GM19395 (cell line): ENCODE measurements around the gene GDF11.
A peak's percentile ranks its signal among the peaks of the same experiment; 100 is the strongest.

ENCODE experiments used
- ATAC-seq: cut with Tn5 transposase; IDR thresholded peaks from one replicate; pipeline ENCODE4 v1.9.1; 2021; ENCODE audit warnings: mild to moderate bottlenecking, moderate library complexity; ENCODE audit not compliant: unreplicated experiment

Gene GDF11

DNA sequence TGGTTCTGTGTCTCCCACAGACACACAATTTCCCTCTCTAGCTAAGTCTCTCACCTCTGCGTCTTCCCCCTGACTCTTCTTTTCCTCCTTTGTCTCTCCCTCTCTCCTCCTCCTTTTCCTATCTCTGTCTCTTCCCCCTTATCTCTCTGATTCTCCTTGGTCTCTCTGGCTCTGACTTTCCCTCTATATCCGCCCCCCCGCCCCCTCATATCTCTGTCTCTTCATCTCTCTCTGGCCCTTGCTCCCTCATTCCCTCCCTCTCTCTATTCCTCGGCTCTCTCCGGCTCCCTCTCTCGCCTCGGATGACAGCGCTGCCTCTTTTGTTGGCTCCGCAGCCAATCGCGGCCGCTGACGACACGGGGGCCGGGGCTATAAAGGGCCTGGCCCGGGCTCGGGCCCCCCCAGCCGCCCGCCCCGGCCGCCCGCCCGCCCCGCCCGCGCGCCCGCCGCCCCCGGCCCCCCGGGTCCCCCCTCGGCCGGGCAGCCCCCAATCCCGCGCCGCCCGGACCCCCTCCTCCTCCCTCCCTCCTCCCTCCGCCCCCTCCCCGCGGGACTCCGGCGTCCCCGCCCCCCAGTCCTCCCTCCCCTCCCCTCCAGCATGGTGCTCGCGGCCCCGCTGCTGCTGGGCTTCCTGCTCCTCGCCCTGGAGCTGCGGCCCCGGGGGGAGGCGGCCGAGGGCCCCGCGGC, at the start of gene GDF11:
Gene GDF11, plus strand, starts transcription at position 404 of the 687 bp plus-strand sequence. Its CDS starts 195 bp downstream, at position 599.
- ATAC-seq: peak; percentile 38

DNA sequence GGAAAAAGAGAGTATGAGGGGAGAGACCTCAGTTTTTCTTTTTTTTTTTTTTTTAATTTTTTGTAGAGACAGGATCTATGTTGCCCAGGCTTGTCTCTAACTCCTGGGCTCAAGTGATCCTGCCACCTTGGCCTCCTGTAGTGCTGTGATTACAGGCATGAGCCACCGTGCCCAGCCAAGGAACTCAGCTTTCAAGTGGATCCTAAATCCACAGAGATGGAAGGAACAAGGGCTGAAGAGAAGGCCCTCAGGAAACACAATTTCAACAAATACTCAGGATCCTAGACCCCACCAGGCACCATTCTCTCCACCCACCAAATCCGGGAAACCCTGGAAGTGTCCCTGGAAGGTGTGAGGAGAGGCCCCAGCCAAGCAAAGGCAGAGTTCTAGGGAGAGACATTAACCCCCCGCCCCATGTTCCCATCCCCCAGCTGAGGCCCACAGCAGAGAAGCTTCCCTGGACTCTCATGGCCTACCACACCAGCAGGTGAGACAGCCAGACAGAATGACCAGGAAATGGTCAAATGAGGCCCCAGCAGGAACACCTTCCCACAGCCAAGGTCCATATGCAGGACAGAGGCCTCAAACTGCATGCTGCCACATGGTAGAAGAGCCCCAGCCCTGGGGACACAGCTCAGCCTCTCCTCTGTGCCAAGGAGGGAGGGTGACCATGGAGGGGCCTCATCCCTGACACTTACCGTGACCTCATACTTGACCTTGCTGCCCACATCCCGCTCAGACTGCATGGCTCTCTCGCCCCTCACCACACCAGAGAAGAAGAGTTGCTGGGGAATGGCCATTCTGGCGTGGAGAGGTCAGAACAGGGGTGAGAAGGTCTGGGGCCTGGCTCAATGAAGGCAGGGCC, 49.4 kb upstream of the GDF11 start:
- no peak for ATAC-seq

GRCh38 chr12:55694188-55694515, 48.8 kb upstream of the GDF11 start:
- no peak for ATAC-seq

DNA sequence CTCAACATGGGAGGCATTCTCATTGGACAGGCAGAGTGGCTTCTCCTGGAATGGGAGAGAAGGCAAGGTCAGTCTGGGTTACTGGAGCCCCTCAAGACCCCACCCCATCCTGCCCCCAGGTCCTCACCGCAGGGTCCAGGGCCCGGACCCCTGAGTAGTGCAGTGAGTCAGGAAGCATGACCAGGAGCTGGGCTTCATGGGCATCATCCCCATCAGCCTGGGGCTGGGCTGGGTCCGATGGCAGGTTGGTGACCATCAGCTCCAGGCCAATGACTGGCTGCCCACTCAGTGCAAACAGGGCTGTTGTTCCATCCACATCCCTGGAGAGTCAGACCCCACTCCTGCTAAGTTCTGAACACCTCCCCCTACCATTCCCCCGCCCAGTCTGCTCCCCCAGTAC, 48.3 kb upstream of the GDF11 start:
- ATAC-seq: no peak

- ATAC-seq: no peak
These were observed 47.6 kb upstream of the GDF11 start for GRCh38 chr12:55695349-55695748.

DNA sequence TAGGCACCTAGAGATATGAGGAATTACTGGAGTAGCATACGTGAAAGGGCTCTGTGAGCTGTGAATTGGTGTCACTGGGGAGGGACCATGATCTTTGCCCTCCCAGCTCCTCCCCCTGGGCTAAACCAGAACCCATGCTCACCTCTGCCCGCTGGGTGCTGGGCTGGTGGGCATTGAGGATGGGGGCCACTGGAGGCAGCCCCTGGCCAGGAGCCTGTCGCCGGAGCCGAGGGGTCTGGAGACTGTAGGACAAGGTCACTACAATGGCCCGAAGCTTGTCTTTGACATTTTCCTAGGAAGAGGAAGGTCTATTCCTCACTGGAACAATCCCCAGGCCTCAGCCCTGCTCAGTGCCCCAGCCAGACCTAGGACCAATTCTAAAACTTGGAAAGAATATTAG, 46.8 kb upstream of the GDF11 start:
- ATAC-seq: no peak

DNA sequence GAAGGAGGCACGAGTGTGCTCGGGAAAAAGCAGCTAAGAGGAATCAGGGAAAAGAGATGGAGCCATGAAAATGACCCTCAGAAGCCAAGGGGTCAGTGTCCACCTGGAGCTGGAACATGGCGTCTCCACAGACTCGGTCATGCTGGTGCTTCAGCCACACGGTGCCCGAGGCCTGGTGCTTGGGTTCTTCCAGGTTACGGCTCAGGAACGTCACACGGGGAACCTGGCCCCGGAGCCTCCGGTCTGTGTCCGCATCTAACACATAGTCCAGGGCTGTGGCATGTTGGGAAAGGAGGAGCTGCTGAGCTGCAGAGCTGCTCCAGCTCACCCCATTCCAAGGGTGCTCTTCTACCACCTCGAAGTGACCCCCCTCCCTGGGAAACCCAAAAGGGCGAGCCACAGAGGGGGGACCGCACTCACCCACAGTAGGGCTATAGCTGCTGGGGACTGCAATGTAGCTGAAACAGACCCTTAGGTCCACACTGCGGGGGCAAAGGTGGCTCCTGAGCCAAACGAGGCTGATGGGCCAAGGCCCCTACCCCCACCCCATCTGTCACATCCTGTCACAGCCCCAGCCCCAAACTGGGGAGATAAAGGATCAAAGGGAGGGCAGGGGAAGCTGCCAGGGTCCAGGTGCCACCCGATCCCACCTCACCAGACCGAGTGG, 46.0 kb upstream of the GDF11 start:
- no peak for ATAC-seq

DNA sequence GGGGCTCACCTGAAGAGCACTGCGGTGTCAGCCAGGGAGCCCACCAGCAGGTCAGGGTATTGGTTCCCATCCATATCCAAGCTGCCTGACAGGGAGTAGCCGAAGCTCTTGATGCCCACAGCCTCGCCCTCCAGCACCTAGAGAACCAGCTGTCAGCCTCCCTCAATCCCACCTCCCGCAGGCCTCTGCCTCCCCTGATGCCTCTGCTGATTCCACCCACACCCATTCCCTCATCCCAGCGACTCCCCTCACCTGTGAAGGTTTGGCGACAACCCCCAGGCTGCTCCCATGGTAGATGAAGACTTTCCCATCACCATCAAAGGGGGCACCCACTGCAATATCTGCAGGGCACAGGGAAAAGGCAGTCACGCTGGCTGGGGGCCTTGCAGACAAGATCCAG, 45.2 kb upstream of the GDF11 start:
- ATAC-seq: no peak

DNA sequence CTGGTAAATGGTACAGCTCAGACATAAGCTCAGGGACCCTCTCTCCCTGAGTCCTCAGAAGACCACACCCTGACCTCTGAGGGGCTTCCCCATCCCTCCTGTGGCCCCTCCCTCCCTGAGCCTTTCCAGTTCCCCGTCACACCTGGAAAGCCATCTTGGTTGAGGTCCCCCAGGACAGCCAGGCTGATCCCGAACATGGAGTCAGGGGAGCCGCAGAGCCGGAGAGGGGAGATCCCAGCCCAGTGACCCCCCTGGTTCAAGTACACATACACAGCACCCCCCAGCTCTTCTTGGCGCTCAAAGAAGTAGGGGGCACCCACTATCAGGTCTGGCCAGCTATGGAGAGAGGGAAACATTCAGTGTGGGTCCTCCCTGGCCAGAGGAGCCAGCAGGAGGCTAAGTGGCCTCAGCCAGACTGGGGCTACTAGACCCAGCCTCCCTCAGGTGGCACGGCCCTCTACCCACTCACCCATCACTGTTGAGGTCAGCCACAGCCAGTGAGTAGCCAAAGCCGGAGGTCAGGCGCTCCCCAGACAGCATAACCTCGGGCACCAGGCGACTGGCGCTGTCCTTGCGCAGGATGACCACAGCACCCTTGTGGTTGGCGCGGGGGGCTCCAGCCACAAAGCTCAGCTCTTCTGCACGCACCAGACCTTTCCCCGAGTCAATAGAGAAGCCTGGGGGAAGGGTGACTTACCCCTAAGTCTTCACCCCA, 44.5 kb upstream of the GDF11 start:
- no peak for ATAC-seq

GRCh38 chr12:55698965-55699364, 44.0 kb upstream of the GDF11 start:
- no peak for ATAC-seq

GRCh38 chr12:55699471-55700055, 43.4 kb upstream of the GDF11 start:
- ATAC-seq: no peak

DNA sequence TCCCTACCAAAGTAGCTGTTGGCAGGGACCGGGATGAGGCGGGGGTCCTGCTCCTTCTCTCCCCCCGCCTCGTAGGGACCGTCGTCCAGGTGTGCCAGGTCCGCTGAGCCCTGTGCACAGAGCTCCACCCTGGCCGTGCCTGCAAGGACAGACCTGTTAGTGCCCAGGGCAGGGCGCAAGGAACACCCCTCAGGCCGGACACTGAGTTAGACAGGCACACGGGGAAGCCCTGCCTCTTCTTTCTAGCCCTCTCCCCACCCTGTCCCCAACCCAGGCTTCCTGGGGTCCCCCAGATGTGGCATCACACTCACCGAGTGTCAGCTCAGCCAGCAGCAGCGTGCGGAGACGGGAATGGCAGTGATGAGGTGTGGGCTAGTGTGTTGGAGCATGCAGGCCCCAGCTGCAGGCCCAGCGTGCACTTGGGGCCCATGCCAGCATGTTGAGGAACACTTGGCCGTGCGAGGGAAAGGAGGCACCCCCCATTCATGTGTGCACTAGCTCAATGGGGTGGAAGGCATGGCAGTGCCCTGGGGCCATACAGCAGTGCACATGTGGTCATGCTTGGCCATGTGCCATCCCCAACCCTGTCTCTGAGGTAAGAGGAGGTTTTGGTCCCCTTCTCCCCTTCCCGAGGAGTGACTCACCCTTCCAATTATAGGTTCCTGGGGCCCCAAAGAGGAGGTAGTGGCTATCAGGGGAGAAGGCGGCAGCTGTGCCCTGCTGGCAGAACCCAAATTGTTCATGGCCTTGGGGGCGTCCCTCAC, 42.5 kb upstream of the GDF11 start:
- ATAC-seq: no peak

GRCh38 chr12:55702861-55703260, 40.1 kb upstream of the GDF11 start:
- no peak for ATAC-seq

DNA sequence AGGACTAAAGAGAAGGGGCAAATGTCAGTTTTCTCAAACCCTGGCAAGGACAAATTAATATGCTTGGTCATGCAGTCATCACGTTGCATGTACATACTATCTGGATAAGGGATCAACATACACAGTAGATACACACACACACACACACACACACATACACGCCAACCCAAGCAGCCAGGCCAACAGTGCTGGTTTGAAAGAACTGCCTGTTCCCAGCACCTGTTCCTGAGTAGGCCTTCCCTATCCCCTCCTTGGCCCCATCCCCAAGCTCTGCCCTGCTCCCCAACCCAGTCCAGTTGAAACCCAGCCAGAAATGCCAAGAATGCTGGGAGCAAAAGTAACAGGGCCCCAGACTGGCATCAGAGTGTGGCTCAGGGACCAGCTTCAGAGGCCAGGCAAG, 39.6 kb upstream of the GDF11 start:
- no peak for ATAC-seq

- ATAC-seq: no peak
These were observed 38.8 kb upstream of the GDF11 start for GRCh38 chr12:55703901-55704761.

- no peak for ATAC-seq
These were observed 37.9 kb upstream of the GDF11 start for GRCh38 chr12:55704824-55705718.

- ATAC-seq: no peak
These were observed 37.0 kb upstream of the GDF11 start for GRCh38 chr12:55705782-55706402.
